HG03378 (cell line): ENCODE measurements around the gene OR1D5.
"Not testable (repeated sequence)": the region's sequence is repeated elsewhere in the genome, so short reads cannot be mapped to it uniquely, and the experiment has no call there.

Experiments used
- ATAC-seq: cut with Tn5 transposase; IDR thresholded peaks from one replicate; pipeline ENCODE4 v1.9.1; 2021; ENCODE audit warnings: mild to moderate bottlenecking, moderate library complexity; ENCODE audit not compliant: unreplicated experiment

Gene OR1D5, protein sequence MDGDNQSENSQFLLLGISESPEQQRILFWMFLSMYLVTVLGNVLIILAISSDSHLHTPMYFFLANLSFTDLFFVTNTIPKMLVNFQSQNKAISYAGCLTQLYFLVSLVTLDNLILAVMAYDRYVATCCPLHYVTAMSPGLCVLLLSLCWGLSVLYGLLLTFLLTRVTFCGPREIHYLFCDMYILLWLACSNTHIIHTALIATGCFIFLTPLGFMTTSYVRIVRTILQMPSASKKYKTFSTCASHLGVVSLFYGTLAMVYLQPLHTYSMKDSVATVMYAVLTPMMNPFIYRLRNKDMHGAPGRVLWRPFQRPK

DNA sequence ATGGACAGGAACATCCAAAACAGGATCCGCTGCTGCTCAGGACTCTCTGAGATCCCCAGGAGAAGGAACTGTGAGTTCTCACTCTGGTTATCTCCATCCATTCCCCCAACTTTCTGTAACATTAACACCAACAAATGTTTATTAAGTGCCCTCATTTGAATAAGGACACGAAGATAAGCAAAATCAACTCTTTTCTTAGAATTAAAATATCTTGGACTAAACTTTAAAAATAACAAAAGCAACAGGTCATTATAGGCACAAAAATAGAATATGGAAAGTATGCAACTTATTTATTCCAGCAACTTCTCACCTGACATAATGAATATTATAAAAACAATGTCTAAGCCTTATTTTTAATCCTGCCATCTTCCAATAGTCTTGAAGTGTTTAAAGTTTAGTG, at the start of gene OR1D5:
TSS of gene OR1D5 (minus strand) at position 101 of the 400 bp plus-strand sequence. CDS start at position 101, 0 bp downstream.
- ATAC-seq, result not testable (repeated sequence)

DNA sequence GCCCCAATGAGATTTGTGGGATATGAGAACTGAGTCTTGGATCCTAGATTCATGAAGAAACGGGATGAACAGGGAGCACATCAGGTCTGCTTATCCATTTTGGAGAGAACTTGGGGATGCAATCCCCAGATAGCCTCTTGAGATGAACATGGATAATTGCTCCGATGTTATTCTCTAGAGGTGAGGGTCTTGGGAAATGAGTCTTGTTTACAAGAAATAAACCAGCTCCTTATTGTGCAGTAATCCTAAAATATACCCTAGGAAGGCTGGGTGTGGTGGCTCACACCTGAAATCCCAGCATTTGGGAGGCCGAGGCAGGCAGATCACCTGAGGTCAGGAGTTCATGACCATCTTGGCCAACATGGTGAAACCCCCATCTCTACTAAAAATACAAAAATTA, 40.9 kb upstream of the OR1D5 start, which contains the start of gene OR1D2:
TSS of gene OR1D2 (minus strand) at position 101 of the 400 bp plus-strand sequence. CDS start 11,426 bp downstream, outside the sequence.
- ATAC-seq, result no peak

DNA sequence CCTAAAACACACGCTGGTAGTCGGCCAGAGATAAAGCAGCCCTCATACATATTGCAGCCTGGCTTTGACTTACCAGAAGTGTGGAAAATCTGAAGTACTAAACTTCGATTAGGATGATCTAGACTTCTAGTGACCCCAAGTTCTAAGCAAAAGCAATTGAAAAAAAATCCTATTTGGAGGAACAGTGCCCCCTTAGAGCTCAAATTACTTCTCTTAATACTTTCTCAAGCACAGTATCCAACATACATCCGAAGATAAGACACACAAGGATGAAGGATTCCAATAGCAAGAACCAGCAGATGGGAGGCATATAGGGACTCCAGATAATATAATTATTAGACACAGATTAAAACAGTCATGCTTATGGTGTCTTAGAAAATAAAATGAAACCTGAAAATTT, 10.4 kb upstream of the OR1D5 start:
- ATAC-seq, result not testable (repeated sequence)

DNA sequence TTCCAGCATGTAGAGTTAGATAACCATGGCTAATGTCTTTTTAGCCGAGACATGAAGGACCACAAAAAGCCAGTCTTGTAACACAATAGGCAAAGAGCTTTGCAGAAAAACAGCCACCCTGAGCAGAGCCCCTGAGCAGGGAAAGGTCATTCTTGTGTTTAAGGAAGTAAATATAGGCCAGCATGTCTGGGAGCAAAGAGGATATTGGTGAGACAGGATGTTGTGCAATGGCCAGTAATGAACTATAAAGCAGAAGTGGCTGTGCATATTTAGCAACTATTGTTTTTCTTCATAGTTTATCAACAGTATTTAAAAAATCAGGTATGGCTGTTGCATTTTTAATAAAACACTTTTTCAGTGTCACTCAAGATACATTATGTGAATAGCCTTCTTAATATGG, 1.8 kb upstream of the OR1D5 start:
- ATAC-seq, result not testable (repeated sequence)

DNA sequence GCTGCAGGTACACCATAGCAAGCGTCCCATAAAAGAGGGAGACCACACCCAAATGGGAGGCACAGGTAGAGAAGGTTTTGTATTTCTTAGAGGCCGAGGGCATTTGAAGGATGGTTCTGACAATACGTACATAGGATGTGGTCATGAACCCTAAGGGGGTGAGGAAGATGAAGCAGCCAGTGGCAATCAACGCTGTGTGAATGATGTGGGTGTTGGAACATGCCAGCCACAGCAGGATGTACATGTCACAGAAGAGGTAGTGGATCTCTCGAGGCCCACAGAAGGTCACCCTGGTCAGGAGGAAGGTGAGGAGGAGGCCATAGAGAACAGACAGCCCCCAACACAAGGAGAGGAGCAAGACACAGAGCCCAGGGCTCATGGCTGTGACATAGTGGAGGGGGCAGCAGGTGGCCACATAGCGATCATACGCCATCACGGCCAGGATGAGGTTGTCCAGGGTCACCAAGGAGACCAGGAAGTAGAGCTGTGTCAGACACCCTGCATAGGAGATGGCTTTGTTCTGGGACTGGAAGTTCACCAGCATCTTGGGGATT, 506 bp downstream of the OR1D5 start:
- ATAC-seq, result not testable (repeated sequence)

DNA sequence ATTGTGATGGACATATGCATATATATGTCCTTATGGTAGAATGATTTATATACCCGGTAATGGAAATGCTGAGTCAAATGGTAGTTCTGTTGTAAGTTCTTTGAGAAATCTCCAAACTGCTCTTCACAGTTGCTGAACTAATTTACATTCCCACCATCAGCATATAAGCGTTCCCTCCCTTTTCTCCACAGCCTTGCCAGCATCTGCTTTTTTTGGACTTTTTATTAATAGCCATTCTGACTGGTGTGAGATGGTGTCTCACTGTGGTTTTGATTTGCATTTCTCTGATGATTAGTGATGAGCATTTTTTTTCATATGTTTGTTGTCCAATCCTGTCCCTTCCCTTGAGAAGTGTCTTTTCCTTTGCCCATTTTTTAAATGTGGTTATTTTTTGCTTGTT, 8.5 kb downstream of the OR1D5 start:
- ATAC-seq, result not testable (repeated sequence)

GRCh38 chr17:3049705-3050295, 13.6 kb downstream of the OR1D5 start:
- ATAC-seq, result no peak

DNA sequence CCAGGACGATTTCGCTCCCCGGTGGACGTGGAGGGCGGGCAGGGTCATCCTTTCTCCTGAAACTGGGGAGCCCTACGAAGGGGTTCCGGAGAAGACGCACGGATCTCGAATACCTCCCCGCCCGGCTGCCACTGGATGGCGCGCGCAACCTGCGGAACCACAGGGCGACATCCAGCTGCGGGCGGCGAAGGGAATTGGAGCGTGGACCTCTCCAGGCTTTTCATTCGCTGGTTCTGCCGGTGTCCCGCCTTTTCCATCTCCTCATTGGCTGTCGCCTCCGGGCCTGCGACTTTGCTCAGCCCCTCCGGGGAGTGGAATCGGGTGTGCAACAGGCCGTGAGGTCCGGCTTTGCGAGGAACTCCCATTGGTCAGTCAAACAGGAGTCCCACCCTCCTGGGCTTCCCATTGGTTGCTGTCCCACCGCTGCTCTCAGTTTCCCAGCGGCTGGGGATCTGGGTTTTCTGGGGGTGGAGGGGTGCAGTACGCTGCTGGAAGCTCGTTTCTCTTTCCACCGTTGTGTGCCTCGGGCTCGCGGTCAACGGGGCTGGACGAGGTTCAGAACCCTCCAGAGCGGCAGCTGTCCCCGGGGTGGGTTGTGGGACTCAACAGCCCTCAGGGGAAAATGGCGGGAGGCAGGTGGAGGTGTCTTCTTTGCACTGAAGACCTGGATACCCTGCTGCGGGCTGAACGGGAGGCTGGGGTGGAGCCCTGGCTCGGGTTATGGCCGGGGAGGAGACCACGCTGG, 14.5 kb downstream of the OR1D5 start:
- ATAC-seq, result peak; percentile 90

DNA sequence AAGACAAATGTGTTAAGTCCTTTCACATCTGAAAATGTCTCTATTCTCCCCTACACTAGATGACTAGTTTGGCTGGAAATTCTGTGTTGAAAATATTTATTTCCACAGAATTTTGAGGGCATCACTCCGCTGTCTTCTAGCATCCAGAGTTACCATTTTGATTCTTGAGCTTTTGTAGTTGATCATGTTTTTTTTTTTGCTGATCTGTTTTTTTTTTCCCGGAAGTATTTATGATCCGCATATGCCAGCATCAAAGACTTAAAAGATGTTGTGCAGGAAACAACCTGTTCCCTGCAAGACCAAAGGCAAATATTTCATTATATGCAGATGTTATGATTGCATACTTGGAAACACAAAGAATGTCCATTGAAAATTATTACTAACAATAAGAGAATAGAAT, 16.7 kb downstream of the OR1D5 start:
- ATAC-seq, result no peak

- ATAC-seq, result no peak
Observed at GRCh38 chr17:3043737-3044365, 19.6 kb downstream of the OR1D5 start.

GRCh38 chr17:3040882-3041281, 22.5 kb downstream of the OR1D5 start:
- ATAC-seq, result no peak

- ATAC-seq, result no peak
Observed at GRCh38 chr17:3039736-3040135, 23.7 kb downstream of the OR1D5 start.

DNA sequence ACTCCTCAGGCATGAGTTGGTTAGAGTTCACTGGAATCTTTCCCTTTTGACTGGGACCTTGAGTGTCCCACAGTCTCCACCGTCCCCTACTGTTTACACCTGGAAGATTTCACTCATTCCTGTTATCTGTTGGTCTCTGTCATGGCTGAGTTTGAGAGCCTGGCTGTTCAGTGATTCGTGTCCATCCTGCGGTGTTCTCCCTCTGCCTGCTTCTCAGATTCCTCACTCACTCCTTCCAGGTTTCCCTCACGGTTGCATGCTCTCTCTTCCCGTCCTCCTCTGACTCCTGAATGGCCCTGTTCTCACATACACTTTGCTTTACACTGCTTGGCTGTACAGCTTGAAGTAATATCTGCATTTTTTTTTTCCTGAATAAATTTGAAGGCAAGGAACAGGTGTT, 24.5 kb downstream of the OR1D5 start:
- ATAC-seq, result no peak

DNA sequence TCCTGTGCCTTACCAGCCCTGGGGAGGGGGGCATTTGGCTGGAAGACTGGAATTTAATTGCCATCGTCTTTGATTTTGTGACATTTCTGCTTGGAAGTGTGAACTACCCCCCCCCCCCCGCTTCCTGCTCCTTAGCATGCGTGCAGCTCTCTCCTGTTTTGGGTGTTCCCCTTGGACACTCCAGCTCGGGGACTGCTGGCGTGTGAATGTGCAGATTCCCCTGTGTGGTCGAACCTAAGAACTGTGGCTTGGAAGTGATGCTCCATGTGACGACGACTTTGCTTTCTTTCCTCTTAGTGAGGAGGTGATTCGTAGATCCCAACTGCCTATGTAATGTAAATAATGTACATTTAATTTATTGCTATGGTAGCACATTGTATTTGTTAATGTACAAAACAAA, 26.1 kb downstream of the OR1D5 start:
- ATAC-seq, result no peak

- no peak for ATAC-seq
Observed at GRCh38 chr17:3036800-3037199, 26.6 kb downstream of the OR1D5 start.

GRCh38 chr17:3035968-3036280, 27.5 kb downstream of the OR1D5 start:
- no peak for ATAC-seq

DNA sequence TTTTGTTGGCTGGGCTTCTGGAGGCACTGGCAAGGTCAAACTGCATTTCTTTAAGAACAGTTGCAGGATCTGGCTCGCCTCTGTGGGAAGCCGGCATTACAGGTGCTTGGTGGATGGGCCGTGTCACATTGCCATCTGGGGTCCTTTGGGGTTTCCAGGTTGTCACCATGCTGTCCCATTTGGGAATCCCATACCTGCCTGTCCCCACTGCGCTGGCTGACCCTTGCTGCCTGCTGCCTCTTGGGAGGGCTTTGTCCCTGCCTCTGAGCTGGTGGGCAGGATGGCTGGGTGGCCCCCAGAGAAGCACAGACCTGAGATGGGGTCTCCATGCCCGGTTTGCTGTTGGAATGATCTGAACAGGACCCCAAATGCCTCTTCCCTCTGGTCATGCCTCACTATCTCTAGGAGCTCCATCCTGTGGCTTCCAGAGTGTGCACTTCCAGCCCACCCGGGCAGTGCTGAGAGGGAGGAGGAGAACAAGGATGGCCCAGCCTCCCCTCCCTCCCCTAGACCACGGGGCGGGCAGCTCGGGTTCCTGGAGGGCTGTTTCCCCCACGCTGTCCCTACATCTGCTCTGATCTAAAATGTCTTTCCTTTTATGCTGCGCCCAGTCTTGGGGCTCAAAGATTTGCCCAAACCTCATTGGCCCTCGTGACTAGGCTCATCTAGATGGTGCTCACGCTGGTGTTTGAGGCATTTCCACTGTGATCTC, 28.0 kb downstream of the OR1D5 start:
- ATAC-seq, result no peak

DNA sequence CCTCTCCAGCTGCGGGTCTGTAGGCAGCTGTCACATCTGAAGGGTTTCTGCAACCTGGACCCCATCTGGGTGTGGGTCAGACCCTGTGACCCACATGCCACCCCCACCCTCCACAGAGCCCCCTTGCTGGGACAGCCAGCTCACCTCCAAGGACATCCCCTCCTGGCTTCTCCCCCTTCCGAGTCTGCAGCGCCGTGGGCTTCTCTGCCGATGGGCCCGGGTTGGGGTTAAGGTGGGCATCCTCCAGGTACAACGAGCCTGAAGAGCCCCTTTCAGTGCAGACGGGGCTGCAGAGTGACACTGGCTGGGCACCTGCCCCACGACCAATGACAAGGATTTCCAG, 28.9 kb downstream of the OR1D5 start:
- no peak for ATAC-seq

DNA sequence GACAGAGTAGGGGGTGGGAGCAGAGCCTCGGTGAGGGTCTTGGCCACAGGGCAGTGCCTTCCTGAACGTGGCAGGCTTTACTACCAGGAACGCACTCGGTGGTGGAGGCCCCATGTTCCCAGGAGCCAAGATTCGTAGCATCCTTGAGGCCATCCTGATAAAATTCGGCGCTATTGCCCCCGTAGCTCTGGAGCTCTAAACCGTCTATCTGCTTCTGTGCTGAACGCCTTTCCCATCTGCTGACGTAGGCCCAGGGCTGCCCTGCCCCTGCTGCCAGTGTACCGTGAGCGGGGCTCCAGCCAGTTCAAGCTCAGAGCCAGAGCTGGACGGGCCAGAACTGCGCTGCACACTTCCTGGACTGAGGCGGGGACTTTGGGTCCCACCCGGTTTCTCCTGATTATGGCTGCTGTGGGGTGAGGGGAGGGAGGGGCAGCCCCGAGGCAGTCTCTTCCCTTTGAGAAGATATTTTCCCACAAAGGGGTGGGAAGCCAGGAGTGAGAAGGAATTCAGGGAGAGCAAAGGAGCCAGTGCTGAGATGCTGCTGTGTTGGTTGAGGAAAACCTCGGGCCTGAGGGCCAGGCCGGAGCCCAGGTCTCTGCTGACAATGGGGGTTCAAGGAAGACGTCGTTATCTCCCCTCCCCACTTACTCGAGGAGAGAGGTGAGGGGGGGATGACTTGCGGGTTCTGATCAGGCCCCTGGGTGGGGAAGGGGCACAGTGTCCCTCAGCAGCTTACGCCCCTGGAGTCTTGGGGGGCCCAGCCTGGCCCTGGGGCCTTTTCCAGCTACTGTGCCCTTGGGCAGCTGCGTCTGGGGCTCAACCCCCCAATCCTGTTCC, 29.4 kb downstream of the OR1D5 start:
- ATAC-seq, result no peak

DNA sequence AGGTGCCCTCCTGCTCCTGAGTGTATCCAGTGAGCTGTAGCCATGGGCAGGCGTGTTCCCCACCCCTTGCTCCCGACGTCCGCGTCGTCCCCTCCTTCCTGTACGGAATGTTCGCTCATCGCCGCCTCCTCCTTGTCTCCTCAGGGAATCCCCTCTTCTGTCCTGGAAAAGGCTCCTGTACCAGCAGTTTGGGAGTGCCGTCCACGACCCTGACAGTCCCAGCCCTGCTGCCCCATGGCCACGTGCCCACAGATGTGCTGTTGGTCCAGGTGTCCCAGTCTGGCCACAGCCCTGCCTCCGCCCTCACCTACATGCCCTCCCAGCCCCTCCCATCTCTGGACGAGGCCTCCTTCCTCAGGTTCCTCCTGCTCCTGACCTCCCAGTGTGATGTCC, 30.2 kb downstream of the OR1D5 start:
- no peak for ATAC-seq
